OCI-LY1 (cell line): ENCODE results near the gene TUB.

Experiments
- EZH2 ChIP-seq: fragments of 200-600 bp; sonication (generic), shearing (Covaris generic); IDR thresholded peaks from 2 replicates; pipeline ENCODE4 v1.8.0; 2017; ENCODE audit warnings: borderline replicate concordance, mixed run types, mild to moderate bottlenecking, antibody characterized with exemption, low read length, moderate library complexity, mixed read lengths
- TF ChIP-seq, protein P1 (sequence below): fragments of 200-600 bp; sonication (generic), shearing (Covaris generic); IDR thresholded peaks from 2 replicates; pipeline ENCODE4 v1.5.1; 2017; ENCODE audit warnings: mild to moderate bottlenecking, antibody characterized with exemption, low read length, moderate library complexity, mixed read lengths

DNA sequence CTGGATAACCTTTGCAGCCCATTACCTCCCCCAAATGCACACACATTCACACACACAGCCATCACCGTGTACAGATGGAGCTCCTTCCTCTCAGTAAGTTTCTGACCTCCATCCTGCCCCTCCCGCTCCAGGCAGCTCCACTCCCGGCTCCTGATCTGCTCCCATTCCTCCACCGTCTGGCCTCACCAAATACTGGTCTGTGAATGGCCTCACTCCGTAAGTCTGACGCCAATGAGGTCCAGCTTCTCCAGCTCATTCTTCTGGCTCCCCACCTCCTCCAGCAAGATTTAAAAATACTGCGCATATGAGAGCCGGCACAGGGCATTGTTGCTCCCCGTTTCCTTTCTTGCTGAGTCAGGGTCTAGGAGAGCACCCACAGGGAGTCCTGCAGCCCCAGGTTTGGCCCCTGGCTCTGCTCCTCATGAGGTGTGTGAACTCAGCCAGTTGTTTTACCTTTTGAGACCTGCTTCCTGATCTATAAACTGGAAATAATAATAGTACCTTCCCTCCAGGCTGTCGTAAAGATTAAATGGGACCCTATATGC, 14.0 kb upstream of the TUB start:
- TF ChIP-seq, protein P1, sequence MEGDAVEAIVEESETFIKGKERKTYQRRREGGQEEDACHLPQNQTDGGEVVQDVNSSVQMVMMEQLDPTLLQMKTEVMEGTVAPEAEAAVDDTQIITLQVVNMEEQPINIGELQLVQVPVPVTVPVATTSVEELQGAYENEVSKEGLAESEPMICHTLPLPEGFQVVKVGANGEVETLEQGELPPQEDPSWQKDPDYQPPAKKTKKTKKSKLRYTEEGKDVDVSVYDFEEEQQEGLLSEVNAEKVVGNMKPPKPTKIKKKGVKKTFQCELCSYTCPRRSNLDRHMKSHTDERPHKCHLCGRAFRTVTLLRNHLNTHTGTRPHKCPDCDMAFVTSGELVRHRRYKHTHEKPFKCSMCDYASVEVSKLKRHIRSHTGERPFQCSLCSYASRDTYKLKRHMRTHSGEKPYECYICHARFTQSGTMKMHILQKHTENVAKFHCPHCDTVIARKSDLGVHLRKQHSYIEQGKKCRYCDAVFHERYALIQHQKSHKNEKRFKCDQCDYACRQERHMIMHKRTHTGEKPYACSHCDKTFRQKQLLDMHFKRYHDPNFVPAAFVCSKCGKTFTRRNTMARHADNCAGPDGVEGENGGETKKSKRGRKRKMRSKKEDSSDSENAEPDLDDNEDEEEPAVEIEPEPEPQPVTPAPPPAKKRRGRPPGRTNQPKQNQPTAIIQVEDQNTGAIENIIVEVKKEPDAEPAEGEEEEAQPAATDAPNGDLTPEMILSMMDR, result no peak
- TF ChIP-seq EZH2, result no peak
